Stomach (tissue), 9 donors: ENCODE measurements around the gene TICRR. TPM values are rescaled to one million over a fixed set of nuclear protein-coding genes. Genes with fewer than 3 reads are reported as not detected.

Experiments
- DNase-seq, 2 donors: peaks; one replicate each; pipeline versions ENCODE4 v3.0.0 to v3.0.0-alpha.2; 2013 to 2019
- H3K27ac ChIP-seq, 5 donors: fragments of 200-600 bp in 4 of 5; sonication (generic) in 4 of 5; one replicate each; pipeline ENCODE4 v1.5.1; 2013 to 2019; ENCODE audit warnings: mild to moderate bottlenecking in 1 of 5, moderate library complexity in 1 of 5
- H3K27me3 ChIP-seq, 3 donors: fragments of 200-600 bp; sonication (generic); one replicate each; pipeline ENCODE4 v1.5.1; 2017 to 2019; ENCODE audit warnings: mixed run types in 1 of 3
- H3K36me3 ChIP-seq, 4 donors: fragments of 200-600 bp; sonication (generic); 1 replicate in 3 of 4; 2 replicates in 1 of 4; pipeline ENCODE4 v1.5.1; 2016 to 2019
- H3K4me1 ChIP-seq, 4 donors: fragments of 200-600 bp; sonication (generic); one replicate each; pipeline ENCODE4 v1.5.1; 2016 to 2019
- H3K4me3 ChIP-seq, 4 donors: fragments of 200-600 bp; sonication (generic) in 3 of 4; one replicate each; pipeline ENCODE4 v1.5.1; 2016 to 2019; ENCODE audit warnings: mild to moderate bottlenecking in 1 of 4
- H3K9me3 ChIP-seq, 4 donors: fragments of 200-600 bp; sonication (generic); one replicate each; pipeline ENCODE4 v1.5.1; 2016 to 2019
- EP300 ChIP-seq: sonication (generic); formaldehyde crosslinking; IDR thresholded peaks from one replicate; pipeline ENCODE4 v1.6.1; 2017; ENCODE audit warnings: antibody characterized with exemption
- POLR2A ChIP-seq, 4 donors: fragments of 450-650 bp; IDR thresholded peaks; one replicate each; pipeline ENCODE4 v1.6.1; 2016; ENCODE audit warnings: antibody characterized with exemption in 4 of 4, control low read depth in 2 of 4, mild to moderate bottlenecking in 1 of 4, moderate library complexity in 1 of 4
- POLR2AphosphoS5 ChIP-seq, 3 donors: sonication (generic); formaldehyde crosslinking; IDR thresholded peaks; one replicate each; pipeline ENCODE4 v1.6.1; 2016; ENCODE audit warnings: antibody characterized with exemption in 3 of 3
- WGBS, 5 donors: extraction: QIAGEN DNeasy Blood & Tissue Kit in 3 of 5; methylation state at CpG; one replicate each; pipeline versions ENCODE4 v1.1.5 to v1.1.7; 2013 to 2018; 5-methylcytosine and 5-hydroxymethylcytosine counted together
- intact Hi-C: fragments of 100-400 bp; cut with DNase I; formaldehyde crosslinking; loops from one replicate; pipeline ENCODE4 v1.15.1; 2023; ENCODE audit warnings: low total_unique reads
- polyA plus RNA-seq, 3 donors: library from polyadenylated mRNA; stranded (reverse); fragments of 200-250 nt; gene quantifications; one replicate each; pipeline ENCODE4 v1.2.3, GENCODE V29; 2013
- total RNA-seq, 5 donors: library from RNA; depleted of rRNA; stranded (reverse); fragments of >200 nt; gene quantifications; one replicate each; pipeline versions ENCODE4 v1.1.0 to v1.2.3, GENCODE V29; 2014 to 2016
- TF ChIP-seq, protein P1 (sequence below), 7 experiments: fragments of 450-650 bp in 4 of 7; fragments of 200-600 bp in 3 of 7; sonication (generic) in 3 of 7; IDR thresholded peaks; one replicate each; pipeline ENCODE4 v1.5.1; 2016 to 2019; ENCODE audit warnings: antibody characterized with exemption in 7 of 7, control low read depth in 2 of 7, mild to moderate bottlenecking in 1 of 7
- donor health status: healthy with polysubstance abuse.
- donor health status: Bipolar disorder and iron deficiency.
- donor health status: healthy.

Gene TICRR
- total and polyA plus RNA-seq, 8 donors: 0.15 to 3.5 (median 1.4) TPM

DNA sequence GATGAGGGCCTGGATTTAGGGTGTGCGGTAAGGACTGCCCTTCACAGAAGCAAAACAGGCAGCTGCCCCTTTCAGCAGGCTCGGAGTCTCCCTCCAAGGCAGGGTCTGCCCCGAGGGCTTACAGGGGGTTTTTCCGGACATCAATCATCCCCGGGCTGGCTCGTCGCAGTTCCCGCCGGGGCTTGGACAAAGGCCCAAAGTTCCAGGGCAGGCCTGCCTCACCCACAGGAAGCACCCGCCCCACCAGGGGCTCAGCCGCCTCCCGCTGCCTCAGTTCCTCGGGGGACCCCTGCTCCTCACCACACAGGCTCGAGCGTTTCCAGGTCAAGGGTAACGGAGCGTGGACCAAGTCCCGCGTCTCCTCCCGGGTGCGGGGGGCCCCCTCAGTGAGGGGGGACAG is 53.0 kb downstream of the TICRR start:
- intact Hi-C loops: no loop called here
- 78 to 94% (median 86%) methylated on average over 13 to 21 of the region's 21 CpGs for WGBS, 5 donors
- no peaks in the 10 kb centered on the region for H3K27me3 ChIP-seq

DNA sequence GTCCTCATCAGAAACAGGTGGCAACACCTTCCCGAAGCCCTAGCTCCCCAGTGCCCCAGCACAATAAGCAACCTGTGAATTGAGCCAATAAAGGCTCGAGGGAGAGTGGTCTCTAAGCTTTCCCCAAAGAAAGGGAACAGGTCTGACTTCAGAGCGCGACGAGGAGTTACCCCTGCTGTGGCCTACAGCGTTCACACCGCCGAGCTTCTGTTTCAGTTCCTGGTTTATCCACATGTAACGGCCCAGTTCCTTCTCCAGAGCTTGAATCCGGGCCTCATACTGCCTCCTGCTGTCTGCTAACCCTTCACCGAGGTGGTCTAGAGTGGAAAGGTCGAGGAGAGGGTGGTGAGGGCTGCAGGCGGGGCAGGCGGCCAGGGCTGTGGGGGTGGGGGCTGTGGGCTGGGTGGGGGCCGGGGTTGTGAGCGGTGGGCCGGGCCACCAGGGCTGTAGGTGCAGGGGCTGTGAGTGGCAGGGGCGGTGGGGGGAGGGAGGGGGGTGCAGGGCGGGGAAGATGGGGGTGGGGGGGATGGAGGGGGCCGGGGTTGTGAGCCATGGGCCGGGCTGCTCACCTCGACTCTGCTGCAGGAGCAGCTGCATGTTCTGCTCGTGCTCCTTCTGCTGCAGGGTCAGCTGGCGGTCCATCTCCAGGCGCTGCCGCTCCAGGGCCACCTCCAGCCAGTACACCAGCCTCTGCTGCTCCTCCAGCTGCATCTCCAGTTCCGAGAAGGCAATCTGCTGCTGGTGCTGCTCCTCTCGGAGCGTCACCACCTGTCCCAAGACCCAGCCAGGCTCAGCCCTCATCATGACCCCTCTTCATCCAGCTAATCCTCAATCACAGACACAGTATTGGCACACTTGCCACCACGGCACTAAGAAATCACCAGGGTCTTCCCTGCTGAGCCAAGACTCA is 53.8 kb downstream of the TICRR start:
- Histone ChIP-seq H3K9me3 (no peaks in the 10 kb centered on the region), H3K36me3 (peaks cover 13 to 97% (median 90%) of the 10 kb centered on the region in 4 donors), H3K4me3 (no peak overlapping the region), H3K27ac (no peak overlapping the region), H3K4me1 (no peaks in the 10 kb centered on the region), H3K27me3 (no peaks in the 10 kb centered on the region)
- TF ChIP-seq EP300 (no peak), POLR2A (IDR thresholded peaks at IDR 0.05) (no peak), POLR2AphosphoS5 (IDR thresholded peaks at IDR 0.05) (no peak)
- TF ChIP-seq, protein P1, sequence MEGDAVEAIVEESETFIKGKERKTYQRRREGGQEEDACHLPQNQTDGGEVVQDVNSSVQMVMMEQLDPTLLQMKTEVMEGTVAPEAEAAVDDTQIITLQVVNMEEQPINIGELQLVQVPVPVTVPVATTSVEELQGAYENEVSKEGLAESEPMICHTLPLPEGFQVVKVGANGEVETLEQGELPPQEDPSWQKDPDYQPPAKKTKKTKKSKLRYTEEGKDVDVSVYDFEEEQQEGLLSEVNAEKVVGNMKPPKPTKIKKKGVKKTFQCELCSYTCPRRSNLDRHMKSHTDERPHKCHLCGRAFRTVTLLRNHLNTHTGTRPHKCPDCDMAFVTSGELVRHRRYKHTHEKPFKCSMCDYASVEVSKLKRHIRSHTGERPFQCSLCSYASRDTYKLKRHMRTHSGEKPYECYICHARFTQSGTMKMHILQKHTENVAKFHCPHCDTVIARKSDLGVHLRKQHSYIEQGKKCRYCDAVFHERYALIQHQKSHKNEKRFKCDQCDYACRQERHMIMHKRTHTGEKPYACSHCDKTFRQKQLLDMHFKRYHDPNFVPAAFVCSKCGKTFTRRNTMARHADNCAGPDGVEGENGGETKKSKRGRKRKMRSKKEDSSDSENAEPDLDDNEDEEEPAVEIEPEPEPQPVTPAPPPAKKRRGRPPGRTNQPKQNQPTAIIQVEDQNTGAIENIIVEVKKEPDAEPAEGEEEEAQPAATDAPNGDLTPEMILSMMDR (IDR thresholded peaks at IDR 0.05): no peak
- WGBS, 5 donors: 89 to 96% (median 93%) methylated on average over 26 to 30 of the region's 30 CpGs
- intact Hi-C loops: no loop called here
- DNase-seq: no peak

More for the DNA sequence above, 53.0 kb downstream of the TICRR start:
- Histone ChIP-seq H3K9me3 (no peaks in the 10 kb centered on the region), H3K27ac (no peak overlapping the region), H3K36me3 (peaks cover 13 to 99% (median 83%) of the 10 kb centered on the region in 4 donors), H3K4me3 (no peak overlapping the region), H3K4me1 (no peaks in the 10 kb centered on the region)
- TF ChIP-seq POLR2A (IDR thresholded peaks at IDR 0.05): no peak
- no peak for TF ChIP-seq EP300
- no peak for TF ChIP-seq POLR2AphosphoS5 (IDR thresholded peaks at IDR 0.05)
- TF ChIP-seq, protein P1 (IDR thresholded peaks at IDR 0.05): no peak
- DNase-seq: no peak

DNA sequence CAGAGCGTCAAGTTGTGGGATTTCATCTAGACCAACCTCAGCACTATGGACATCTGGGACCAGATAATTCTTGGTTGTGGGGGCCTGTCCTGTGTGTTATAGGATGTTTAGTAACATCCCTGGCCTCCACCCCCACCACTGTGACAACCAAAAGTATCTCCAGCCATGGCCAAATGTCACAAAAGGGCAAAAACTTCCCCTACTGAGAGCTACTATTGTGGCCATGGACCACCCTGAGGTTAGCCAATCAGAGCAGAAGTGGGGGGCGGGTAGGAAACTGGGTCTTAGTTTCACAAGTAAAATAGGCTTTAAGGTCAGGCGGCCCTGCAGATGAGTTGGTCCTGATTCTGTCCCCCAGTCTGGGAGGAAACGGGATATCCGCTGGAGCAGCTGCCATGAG is 54.6 kb downstream of the TICRR start:
- H3K9me3 ChIP-seq: no peaks in the 10 kb centered on the region
- H3K4me1 ChIP-seq: no peaks in the 10 kb centered on the region
- H3K36me3 ChIP-seq: peaks cover 13 to 93% (median 86%) of the 10 kb centered on the region in 4 donors
- intact Hi-C loops: no loop called here
- H3K27me3 ChIP-seq: no peaks in the 10 kb centered on the region
- DNase-seq: no peak
- no peak overlapping the region for H3K27ac ChIP-seq
- 83 to 99% (median 97%) methylated on average over 2 to 5 of the region's 5 CpGs for WGBS, 5 donors
- H3K4me3 ChIP-seq: no peak overlapping the region
- TF ChIP-seq, protein P1 (IDR thresholded peaks at IDR 0.05): no peak
- no peak for TF ChIP-seq POLR2A (IDR thresholded peaks at IDR 0.05)
- no peak for TF ChIP-seq EP300
- TF ChIP-seq POLR2AphosphoS5 (IDR thresholded peaks at IDR 0.05): no peak

DNA sequence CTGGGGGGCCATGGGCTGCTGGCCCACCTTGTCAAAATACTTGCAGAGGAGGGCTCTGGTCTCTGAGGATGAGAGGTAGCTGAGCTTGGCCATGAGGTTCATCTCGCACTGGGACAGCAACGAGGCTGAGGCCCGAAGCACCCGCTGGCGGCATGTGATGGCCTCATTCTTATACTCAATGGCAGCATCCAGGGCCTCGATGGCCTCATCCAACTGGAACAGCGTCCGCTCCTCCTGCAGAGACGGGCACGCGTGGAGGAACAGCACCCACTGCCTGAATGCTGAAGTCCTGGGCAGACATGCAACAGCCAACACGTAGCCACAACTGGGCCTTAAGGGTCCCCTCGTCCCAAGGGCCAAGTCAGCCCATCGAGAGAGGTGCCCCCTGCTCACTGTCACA is 55.0 kb downstream of the TICRR start:
- intact Hi-C loops: no loop called here
- H3K4me1 ChIP-seq: no peaks in the 10 kb centered on the region
- TF ChIP-seq EP300 (no peak), POLR2A (IDR thresholded peaks at IDR 0.05) (no peak), POLR2AphosphoS5 (IDR thresholded peaks at IDR 0.05) (no peak)
- TF ChIP-seq, protein P1 (IDR thresholded peaks at IDR 0.05): no peak
- DNase-seq: peak in 1 of 2 donors; percentile 22
- H3K27ac ChIP-seq: no peak overlapping the region
- WGBS, 5 donors: 93 to 100% (median 96%) methylated on average over 3 to 14 of the region's 14 CpGs
- no peak overlapping the region for H3K4me3 ChIP-seq
- H3K36me3 ChIP-seq: peaks cover 13 to 88% (median 82%) of the 10 kb centered on the region in 4 donors
- H3K9me3 ChIP-seq: no peaks in the 10 kb centered on the region
- no peaks in the 10 kb centered on the region for H3K27me3 ChIP-seq
